NCI-H2107 treated with DMSO at 0.1 percent for 48 hours (cell line): Measurements from ENCODE around the gene ROR1.

Experiments
- DNase-seq: peaks from one replicate; lab custom pipeline; 2025; ENCODE audit not compliant: unreplicated experiment; lab: John Stamatoyannopoulos, UW

The ROR1 gene

DNA sequence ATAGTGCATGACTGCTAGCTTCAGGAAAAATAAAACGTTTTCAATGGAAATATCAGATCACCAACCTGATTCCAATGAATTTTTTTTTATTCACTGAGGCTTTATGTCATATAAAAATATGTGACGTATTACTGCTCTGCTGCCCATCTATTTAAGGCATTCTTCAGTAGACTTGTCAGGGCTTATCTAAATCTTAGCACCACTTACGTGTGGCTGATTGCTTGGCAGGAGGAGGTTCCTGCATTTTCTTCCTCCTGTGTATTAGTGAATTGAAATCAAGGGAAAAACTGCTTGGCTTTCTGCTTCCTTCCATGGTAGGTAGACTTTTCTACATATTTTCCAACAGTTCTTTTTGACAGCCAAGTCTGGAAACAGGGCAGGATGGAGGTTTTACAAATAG lies 80.3 kb downstream of the ROR1 start:
- DNase-seq = no peak

DNA sequence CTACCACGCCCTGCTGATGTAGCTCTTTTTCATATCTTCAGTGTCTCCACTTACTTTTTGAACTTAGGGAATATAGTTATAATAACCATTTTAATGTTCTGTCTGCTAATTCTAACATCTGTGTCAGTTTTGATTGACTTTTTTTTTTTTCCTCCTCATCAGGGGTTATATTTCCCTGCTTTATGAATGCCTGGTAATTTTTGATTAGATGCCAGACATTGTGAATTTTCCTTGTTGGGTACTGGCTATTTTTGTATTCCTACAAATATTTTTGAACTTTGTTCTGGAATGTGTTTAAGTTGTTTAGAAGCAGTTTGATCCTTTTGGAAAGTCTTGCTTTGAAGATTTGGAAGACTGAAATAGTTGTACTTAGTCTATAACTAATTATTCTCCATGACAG lies 82.1 kb downstream of the ROR1 start:
- no peak for DNase-seq

DNA sequence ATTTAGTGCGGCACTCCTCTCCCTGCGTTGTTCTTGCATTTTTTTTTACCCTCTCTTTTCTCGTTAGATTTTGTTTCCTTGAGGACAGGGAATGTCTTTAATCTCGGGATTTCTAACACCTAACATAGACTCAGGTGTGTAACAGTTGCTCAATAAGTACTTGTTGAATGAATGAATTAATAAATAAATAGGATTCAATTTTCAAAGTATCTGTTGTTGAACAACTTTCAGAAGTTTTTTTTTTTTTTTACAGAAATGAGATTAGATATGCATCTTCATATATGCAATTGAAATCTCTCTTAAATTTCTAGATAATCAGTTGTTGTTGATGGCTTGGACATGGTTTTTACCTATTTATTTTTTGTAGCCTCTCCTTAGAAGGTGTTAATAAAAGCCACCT lies 83.1 kb downstream of the ROR1 start:
- DNase-seq = no peak

DNA sequence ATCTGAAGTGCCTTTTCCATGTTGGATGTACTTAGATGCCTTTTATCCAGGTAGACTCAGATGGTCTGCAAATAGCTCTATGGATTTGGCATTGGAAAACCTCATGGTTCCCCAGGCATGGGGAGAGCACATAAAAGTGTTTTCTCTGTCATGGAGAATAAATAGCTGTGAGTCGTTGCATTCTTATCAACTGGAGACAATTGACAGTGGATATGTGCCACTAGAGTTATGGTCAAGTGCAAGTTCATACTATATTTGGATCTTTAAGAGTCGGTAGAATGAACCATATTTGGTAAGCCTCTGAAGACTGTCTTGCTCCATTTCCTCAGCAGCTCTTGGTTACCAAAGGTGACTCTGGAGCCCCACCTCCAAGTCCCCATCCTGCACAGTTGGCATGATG lies 83.7 kb downstream of the ROR1 start:
- DNase-seq = no peak

DNA sequence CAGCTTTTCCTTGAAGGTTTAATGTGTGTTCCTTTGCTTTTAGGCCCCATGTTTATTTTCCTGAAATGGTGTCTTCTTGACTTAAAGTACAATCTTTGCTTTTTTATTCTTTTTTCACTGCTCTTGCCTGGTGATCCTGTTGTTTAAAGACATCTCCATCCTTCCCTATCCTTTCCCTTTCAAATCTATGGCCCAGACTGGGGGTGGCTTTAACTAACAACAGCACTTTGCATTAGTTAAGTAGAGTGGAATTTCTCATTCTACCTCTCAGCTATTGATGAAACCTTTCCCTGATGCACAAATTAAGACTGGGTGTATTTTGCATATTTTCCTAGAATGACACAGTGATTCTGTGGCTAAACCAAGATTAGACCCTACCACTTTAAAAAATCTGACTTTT lies 84.3 kb downstream of the ROR1 start:
- no peak for DNase-seq

DNA sequence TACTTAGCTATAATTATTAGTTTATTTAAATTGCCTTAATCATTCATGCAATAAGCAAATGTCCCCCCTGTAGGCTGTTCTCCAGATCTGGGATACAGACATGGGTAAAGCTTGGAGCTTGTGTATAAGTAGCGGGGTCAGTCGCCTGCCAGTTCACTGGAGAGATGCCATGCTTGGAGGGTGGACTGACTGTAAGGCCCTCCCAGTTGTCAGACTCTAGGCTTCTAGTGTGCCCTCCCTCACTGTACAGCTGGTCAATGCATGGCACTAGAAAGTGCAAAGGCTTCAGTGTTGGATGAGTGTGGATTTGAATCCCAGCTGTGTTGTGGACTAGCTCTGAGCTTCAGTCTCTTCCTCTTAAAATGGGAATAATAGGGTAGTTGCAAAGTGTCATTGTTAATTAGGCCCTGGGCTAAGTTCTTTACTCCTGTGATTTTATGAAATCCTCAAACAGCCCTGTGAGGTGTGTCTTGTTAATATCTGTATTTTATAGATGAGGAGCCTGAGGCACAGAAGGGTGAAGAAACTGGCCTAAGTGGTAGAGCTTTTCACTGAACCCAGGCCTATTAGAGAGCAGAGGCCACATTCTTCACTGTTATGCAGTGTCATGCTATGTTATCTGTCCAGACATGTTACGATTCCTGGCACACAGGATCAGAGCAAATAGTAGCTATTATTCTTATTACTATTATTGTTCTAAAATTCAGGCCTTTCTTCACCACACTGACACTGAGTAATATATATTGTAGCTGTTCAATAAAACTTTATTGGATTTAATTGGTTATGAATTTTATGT lies 85.9 kb downstream of the ROR1 start:
- DNase-seq = no peak

DNA sequence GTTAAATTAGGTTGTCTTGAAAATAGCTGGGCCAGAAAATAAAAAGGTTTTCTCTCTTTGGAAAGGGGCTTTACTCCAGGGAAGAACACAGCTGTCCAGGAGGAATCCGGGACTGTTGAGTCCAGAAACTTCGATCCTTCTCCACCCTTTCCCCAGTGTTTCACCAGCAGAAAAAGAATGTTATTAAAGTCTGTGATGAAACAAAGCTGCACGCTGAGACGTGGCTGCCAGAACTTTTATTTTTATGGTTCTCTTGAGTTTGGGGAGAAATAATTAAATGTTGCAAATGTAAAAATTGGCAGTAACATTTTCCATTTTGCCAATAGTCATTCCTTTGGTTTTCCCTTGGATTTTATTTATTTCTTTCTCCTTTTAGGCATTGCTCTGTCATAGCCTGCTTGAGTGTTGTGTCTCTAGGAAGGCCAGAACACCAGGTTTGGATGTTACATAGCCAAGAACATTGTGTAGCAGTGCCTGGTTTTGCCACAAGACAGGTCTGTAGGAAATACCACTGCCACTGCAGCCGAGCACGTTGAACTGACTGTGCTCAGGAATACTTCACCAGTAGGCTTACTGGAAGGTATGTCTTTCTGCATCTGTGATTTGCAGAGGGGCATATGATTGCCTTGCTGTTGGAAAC lies 87.4 kb downstream of the ROR1 start:
- no peak for DNase-seq

DNA sequence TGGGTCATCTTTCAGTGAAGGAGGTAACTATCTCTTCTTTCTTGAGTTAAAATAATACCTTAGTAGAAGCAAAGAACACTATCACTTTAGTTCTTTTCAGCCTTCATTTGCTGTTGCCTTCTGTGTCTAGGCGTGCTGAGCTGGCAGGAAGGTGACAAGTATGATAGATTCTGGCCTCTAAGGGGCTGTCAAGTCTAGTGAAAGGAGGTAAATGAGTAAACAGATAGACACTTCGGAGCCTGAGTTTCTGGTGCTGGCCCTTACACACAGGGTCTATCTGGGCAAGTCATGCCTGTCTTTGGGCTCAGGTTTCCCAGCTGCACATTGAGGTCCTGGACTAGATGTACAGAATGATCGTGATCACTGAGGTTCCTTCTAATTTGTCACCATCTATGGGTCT lies 89.3 kb downstream of the ROR1 start:
- no peak for DNase-seq

DNA sequence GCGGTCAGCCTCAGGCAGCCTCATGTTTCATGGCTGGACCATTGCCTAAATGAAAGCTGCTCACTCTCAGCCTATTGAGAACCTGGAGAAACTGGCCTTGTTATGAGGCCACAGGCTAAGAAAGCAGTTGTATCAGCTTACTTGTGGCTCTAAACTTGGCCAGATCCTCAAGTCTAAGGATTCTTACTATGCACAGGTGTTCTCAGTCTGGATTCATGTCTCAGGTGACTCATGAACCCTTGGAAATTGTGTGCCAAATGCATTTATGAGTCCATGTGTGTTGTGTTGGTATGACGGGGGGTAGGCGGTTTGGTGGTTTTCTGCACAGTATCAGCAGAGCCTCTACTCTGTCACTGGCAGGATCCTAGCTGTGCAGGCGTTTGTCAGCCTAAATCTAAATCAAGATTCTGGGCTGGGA lies 90.4 kb downstream of the ROR1 start:
- no peak for DNase-seq

DNA sequence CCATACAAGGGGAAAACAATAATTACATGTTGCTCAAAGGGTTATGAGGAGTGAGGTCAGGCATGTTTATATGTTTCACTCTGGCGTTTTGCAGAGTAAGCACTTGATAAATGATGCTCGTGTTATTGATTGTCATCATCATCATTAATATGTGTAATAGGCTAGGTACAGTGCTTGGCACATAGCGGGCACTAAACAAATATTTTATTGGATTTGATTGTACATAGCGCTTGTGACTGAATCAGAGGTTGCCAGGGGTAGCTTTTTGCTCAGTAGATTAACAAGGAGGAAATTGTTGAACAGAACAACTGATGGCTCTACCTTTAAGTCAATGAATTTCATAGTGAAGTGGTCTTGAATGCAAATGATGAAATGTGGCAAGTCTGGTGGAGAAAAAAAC lies 91.7 kb downstream of the ROR1 start:
- DNase-seq = no peak

DNA sequence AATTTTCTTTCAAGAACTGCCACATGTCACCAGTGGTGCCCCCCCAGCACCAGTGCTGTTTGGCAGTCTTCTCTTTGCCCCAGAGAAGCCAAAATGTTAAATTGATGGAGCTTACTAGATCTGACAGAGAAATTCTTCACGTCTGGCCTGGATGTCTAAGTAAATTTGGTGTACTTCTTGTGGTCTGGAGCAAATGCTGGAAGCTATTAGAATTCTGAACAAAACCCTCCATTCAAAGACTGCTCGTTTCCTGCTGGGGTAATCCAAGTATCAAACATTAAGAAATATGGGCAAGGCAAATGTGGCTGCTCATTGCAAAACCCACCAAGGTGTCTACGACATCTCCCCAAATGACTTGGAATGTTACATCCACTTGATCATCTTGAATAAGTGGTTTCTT lies 92.3 kb downstream of the ROR1 start:
- DNase-seq = no peak

DNA sequence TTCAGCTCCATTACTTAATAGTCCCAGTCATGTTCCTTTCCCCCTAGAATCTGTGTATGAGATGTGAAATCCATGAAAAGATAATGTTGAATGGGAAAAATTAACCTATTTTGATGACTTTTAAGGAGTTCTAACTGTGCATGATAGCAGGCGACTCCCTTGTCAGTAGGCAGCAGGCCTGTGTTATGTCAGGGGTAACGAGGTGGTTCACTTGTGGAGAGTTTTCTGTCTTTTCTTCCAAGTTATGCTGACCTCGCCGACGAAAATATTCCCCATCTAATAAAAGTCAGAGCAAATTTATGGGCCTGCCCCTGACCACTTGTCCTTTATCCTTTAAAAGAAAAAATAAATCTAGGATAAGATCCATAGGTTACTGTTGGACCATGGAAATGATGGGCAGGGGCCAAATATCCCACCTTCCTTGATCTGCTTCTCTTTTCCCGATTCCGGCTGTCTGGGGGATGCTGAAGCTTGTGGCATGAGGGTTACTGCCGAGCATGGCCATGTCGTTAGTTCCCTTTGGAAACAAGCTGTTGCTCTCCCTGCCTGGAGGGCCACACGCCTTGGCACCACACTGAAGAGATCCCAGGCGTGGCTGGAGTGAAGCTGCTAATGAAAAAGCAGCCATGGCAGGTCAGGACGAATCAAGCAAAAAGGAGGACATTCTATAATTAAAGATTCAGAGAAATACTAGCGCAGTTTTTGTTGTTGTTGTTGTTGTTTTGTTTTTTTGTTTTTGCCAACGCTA lies 93.8 kb downstream of the ROR1 start:
- DNase-seq = no peak

DNA sequence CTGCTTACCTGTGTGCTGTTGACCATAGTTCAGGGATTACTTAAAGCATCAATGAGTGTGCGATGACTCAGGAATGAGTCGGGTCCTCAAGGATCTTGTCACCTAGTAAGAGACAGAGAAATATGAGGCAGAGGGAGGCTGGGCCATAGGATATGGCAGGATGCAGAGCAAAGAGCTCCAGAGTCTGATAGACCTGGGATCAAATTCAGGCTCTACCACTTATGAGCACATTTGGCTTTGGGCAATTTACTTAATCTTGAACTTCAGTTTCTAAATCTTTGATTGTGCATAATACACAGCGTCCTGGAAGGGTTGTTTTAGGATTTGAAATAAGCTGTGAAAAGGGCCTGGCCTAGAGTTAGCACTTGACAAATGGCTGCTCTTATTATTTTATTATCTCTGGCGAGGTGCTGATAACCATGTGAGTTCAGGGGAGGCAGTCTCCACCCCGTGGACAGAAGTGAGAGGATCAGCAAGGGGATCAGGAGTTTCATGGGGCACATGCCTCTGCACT lies 94.5 kb downstream of the ROR1 start:
- DNase-seq = no peak

DNA sequence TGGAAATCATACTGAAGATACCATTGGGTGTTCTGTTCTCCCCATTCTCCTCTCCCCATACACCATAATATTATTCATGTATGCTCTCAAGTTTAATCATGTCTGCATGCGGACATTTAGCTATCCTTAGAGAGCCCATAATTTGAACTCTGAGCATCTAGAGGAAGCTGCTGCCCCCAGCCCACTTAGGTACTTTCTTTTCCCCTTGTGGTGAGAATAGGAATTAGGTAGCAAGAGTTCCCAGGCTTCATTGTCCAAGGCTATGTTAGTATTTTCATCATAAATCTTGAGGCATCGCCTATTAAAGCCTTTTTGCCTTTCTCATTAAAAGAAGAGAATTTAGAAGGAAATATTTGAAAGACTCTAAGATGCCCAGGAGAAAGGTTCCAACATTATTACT lies 96.3 kb downstream of the ROR1 start:
- no peak for DNase-seq

DNA sequence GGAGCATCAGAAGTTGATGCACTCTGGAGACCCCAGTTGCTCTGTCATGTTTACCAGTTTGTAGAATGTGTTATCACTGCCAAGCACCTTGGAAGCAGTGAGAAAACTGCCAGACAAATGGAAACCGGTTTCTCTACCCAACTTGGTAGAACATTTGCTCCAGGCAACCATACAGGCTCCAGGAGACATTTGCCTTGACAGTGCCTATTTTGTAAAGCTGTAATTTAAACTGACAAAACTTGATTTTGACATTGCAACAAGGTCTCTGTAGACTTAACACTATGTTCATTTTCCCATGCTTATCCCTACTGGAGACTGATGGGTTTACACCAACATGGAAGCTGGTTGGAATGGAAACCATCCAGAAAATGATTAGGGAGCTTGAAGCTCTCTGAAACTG lies 97.6 kb downstream of the ROR1 start:
- no peak for DNase-seq

DNA sequence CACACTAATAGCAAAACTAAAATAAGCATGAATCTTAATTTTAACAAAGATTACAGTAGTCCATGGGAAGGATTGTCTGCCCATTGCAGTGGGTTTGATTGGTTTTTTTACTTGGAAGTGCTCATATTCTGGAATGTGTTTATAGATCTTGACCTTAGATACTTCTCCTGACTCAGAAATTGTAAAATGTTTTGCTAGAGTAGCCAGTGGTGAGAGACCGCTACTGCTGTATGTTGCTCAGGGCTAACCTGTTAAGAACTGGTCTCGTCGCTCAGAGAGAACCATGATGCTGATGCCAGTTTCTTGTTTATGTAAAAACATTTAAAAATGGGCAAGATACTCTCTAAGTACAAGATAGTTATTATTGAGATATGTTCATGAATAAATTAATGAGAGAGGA lies 99.9 kb downstream of the ROR1 start:
- DNase-seq = no peak

DNA sequence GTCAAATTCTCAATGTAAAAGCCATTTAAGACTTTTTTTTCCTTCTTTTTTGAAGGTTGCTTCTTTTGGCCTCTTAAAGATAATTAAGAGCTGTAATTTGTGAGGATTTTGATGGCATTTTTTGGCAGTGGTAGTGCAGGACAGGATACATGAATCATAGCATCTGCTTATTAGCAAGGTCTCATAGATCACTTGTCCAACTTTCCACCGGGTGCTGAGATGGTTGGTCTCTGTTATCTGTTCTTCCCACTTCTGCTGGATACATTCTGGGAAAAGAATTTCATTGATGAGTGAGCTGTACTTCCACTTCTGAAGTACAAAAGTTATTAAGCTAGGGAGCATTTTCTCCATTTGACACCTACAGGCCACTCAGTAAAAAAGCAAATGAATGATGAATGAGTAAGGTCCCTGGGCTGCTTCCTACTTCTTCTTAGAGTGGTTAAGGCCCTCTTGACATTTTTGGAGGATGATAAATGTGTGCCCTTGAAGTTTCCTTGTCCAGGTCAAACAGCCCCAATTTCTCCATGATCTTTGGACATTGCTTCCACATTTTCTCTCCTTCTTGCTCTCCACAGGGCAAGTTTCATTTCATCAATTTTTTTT lies 100.6 kb downstream of the ROR1 start:
- no peak for DNase-seq

DNA sequence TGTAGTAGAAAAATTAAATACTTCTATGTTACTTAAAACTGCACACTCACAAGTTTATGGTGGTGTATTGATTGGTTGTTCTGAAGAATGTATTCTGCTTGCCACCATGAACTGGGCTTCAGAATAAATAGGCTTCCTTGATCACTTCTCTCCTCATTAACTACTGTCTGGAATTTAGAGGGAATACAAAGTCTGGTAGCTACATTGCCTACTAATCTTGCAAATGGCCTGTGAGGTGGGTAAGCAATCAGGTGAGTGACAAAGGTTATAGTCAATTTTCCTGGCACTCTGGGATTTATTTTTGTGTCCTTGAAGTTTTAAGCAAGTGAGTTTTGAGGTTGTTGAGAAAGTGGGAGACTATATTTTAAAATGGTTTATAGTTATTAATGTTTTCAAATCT lies 101.8 kb downstream of the ROR1 start:
- no peak for DNase-seq

DNA sequence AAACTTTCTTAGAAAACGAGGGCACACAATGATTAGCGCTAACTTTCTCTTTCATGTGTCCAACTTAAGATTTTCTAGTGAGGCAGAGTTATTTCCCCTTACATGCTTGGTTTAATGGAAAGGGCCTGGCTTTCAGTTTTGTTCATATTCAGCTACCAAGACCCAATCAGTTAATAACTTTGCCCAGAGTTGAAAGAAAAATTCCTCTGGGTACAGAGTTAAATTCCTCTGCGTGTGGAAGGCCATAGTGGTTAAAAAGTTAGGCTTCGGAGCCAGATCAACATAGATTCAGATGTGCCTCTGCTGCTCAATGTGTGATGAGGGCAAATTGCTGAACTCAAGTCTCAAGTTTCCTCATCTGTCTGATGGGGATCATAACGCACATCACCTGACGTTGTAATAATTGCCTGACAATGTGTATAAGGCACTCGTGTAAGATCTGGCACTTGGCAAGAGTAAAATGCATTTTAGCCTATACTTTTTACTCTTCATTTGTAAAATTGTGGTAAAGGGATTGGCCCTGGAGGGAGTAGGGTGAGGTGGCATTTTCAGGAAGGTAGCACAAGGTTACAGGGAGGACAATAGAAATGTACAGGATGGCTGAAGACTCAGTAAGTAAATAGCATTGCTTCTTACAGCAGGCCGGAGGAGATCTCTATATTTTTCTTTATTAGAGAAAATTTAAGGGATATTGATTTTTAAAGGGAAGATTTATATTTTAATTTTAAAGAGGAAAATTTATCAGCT lies 103.4 kb downstream of the ROR1 start:
- no peak for DNase-seq

DNA sequence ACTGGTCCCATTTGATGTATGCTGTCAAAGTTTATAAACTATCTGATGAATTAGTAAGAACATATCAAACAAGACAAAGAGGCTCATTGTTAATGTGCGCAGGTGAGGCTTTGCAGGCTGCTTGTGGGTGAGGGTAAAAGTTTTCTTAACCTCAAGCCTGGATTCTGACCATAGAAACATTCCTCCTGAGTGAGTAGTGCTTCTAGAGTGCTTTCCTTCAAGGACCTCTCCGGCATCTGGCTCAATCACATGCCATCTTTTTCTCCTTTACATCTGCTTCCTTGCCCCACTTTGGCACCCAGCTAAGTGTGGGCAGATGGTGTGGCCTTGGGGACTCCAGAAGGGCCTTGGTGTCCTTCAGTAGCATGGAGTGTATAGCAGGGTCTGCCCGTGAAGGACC lies 104.0 kb downstream of the ROR1 start:
- no peak for DNase-seq

DNA sequence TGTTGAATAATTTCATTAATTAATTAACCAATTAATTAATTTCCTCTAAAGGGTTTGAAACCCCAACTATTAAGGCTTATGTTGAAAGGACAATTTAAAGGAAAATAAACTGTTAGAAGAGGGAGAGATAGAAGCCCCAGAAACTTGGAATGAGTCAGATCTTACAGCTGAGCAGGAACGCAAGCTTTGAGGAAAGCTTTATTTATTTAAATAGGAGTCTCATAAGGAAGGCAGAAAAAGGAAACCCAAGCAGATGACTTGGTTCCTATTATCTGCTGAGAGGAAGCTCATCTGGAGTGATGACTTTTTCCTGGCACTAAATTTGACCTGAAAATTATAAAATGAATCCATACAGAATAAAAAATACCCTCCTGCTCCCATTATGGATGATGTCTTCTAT lies 105.1 kb downstream of the ROR1 start:
- DNase-seq = no peak
